Lower leg skin (tissue), 3 donors: Measurements from ENCODE around the gene HIRA.

Experiments
- CTCF ChIP-seq, 3 donors: fragments of 450-650 bp; IDR thresholded peaks; one replicate each; pipeline ENCODE4 v1.5.1; 2016; ENCODE audit warnings: antibody characterized with exemption in 3 of 3, mild to moderate bottlenecking in 3 of 3, moderate library complexity in 2 of 3
- POLR2A ChIP-seq, 2 donors: fragments of 450-650 bp; IDR thresholded peaks; one replicate each; pipeline ENCODE4 v1.6.1; 2016 to 2017; ENCODE audit warnings: antibody characterized with exemption in 2 of 2, mild to moderate bottlenecking in 1 of 2, moderate library complexity in 1 of 2

GRCh38 chr22:19396934-19397733 is 34.4 kb downstream of the HIRA start:
- TF ChIP-seq CTCF (IDR thresholded peaks at IDR 0.05) = no peak
- no peak for TF ChIP-seq POLR2A (IDR thresholded peaks at IDR 0.05)
